ENCODE measurements around the gene DHX36.

Gene DHX36

DNA sequence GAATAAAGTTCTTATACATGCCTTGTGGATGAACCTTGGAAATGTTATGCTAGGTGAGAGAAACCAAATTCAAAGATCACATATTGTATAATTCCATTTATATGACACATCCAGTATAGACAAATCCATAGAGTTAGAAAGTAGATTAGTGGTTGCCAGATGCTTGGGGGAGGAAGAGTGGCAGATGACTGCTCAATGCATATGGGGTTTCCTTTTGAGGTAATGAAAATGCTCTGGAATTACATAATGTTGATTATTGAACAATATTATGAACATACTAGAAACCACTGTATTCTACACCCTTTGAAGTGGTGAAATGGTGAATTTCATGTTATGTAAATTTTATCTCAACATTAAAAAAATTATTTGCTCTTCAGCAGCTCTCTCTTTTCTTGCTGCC is 100.8 kb downstream of the DHX36 start:
- no peak for DNase-seq

Measured in stimulated activated CD4-positive, alpha-beta T cell treated with anti-CD3 and anti-CD28 coated beads, Interleukin-2, amount 100 ng/mL, for 24 hours (primary cell).